Endothelial cell of umbilical vein (primary cell): ENCODE measurements around the gene BMP8A. TPM values are rescaled to one million over a fixed set of nuclear protein-coding genes. Genes with fewer than 3 reads are reported as not detected.
A peak's percentile ranks its signal among the peaks of the same experiment; 100 is the strongest.

Experiments
- BruUV-seq: library from RNA; stranded (reverse); fragments of 400-500 nt; replicated peaks from 2 replicates; lab custom pipeline; 2021; lab: Mats Ljungman, UMichigan
- CTCF ChIA-PET: fragments of 300-600, 350-600 bp; sonication (Branson Sonifier 250); formaldehyde crosslinking; loops from one replicate; lab custom pipeline; 2021; ENCODE audit warnings: antibody characterized with exemption, inconsistent platforms; lab: Charles Lee
- POLR2A ChIA-PET: fragments of 300-600, 350-600 bp; sonication (Branson Sonifier 250); formaldehyde crosslinking; loops from one replicate; lab custom pipeline; 2021; ENCODE audit warnings: antibody characterized with exemption, inconsistent platforms; lab: Charles Lee
- DNase-seq: peaks from one replicate; pipeline ENCODE4 v3.0.0-alpha.2; 2011; ENCODE audit warnings: low read depth, low spot score
- FAIRE-seq: peaks from 2 replicates; lab custom pipeline; 2011; peaks lifted over from hg19 to GRCh38; lab: Jason Lieb, UNC
- H2AFZ ChIP-seq: 2 replicates; pipeline ENCODE4 v1.6.0; 2012; ENCODE audit warnings: low read depth, low read length, control low read depth, inconsistent platforms
- H3K27ac ChIP-seq: 2 replicates; pipeline ENCODE4 v1.5.1; 2011; ENCODE audit warnings: low read depth, mild to moderate bottlenecking, control low read depth, low read length, moderate library complexity; ENCODE audit not compliant: insufficient read depth
- H3K27me3 ChIP-seq, 2 experiments: 2 replicates each; pipeline versions ENCODE4 v1.6.0 to v1.6.1; 2011; ENCODE audit warnings: low read length in 2 of 2, mixed read lengths in 1 of 2; ENCODE audit not compliant: control insufficient read depth in 2 of 2, insufficient read depth in 2 of 2
- H3K36me3 ChIP-seq, 2 experiments: 2 replicates in 1 of 2; 3 replicates in 1 of 2; pipeline ENCODE4 v1.5.1; 2011; ENCODE audit warnings: low read length in 2 of 2, mild to moderate bottlenecking in 1 of 2, moderate library complexity in 1 of 2; ENCODE audit not compliant: control insufficient read depth in 2 of 2, insufficient read depth in 2 of 2; ENCODE audit errors: extremely low read depth in 1 of 2
- H3K4me1 ChIP-seq: 3 replicates; pipeline ENCODE4 v1.5.1; 2011; ENCODE audit warnings: mild to moderate bottlenecking, low read length; ENCODE audit not compliant: control insufficient read depth, insufficient read depth; ENCODE audit errors: extremely low read depth
- H3K4me2 ChIP-seq: 2 replicates; pipeline ENCODE4 v1.6.1; 2011; ENCODE audit warnings: low read length, control low read depth, mixed read lengths; ENCODE audit not compliant: insufficient read depth
- H3K4me3 ChIP-seq, 3 experiments: fragments of 200-600 bp in 1 of 3; sonication (generic), shearing (Covaris generic) in 1 of 3; replicated peaks in 1 of 3; 2 replicates each; pipeline ENCODE4 v1.5.1; 2011 to 2016; ENCODE audit warnings: control low read depth in 3 of 3, low read length in 3 of 3, mild to moderate bottlenecking in 2 of 3, inconsistent platforms in 1 of 3, low read depth in 1 of 3, moderate library complexity in 1 of 3; ENCODE audit not compliant: insufficient read depth in 1 of 3
- H3K79me2 ChIP-seq: 2 replicates; pipeline ENCODE4 v1.6.0; 2012; ENCODE audit warnings: low read length, inconsistent platforms; ENCODE audit not compliant: control insufficient read depth, insufficient read depth
- H3K9ac ChIP-seq: replicated peaks from 2 replicates; pipeline ENCODE3; 2011; ENCODE audit warnings: low read length, control low read depth; ENCODE audit not compliant: insufficient read depth; ENCODE audit errors: extremely low read depth
- H3K9me1 ChIP-seq: replicated peaks from 3 replicates; pipeline ENCODE4 v1.6.0; 2011; ENCODE audit warnings: mild to moderate bottlenecking, low read length; ENCODE audit not compliant: control insufficient read depth, insufficient read depth; ENCODE audit errors: extremely low read depth
- H3K9me3 ChIP-seq: replicated peaks from 2 replicates; pipeline ENCODE4 v1.5.1; 2012; ENCODE audit warnings: low read length, inconsistent platforms; ENCODE audit not compliant: control insufficient read depth, insufficient read depth
- H4K20me1 ChIP-seq: replicated peaks from 2 replicates; pipeline ENCODE3; 2011; ENCODE audit warnings: mild to moderate bottlenecking, low read length; ENCODE audit not compliant: control insufficient read depth, insufficient read depth; ENCODE audit errors: extremely low read depth
- GATA2 ChIP-seq: IDR thresholded peaks from 2 replicates; pipeline ENCODE4 v1.7.0; 2011; ENCODE audit warnings: low read depth, mild to moderate bottlenecking, moderate library complexity, mixed read lengths, low read length; ENCODE audit not compliant: insufficient read length, insufficient read depth
- JUN ChIP-seq: IDR thresholded peaks from 2 replicates; pipeline ENCODE4 v1.6.1; 2011; ENCODE audit warnings: borderline replicate concordance, low read depth; ENCODE audit not compliant: insufficient read length, insufficient read depth
- POLR2A ChIP-seq: IDR thresholded peaks from 2 replicates; pipeline ENCODE4 v1.6.1; 2012; ENCODE audit warnings: low read depth, mild to moderate bottlenecking, control low read depth, low read length
- dilution Hi-C: fragments of 300-500 bp; cut with MboI; formaldehyde crosslinking; loops from one replicate; pipeline ENCODE4 v1.15.0; 2019; ENCODE audit warnings: low sequenced_read_pairs; ENCODE audit not compliant: extremely low pct_ligation_motif_present
- intact Hi-C: fragments of 100-400 bp; cut with micrococcal nuclease; formaldehyde crosslinking; loops from one replicate; pipeline ENCODE4 v1.10.0; 2022
- polyA plus RNA-seq, 4 experiments: library from polyadenylated mRNA; depleted of rRNA in 3 of 4; stranded (reverse) in 3 of 4; unstranded in 1 of 4; fragments of >200 nt; gene quantifications; 2 replicates each; pipeline versions ENCODE4 v1.2.1 to v1.2.3, GENCODE V29; 2011 to 2012; ENCODE audit warnings: missing spikeins in 1 of 4
- small RNA-seq: library from RNA; depleted of rRNA; stranded (forward); fragments of <200 nt; gene quantifications from one replicate; pipeline ENCODE3, GENCODE V24; 2012; ENCODE audit warnings: low replicate concordance, low read depth; ENCODE audit not compliant: insufficient read depth, insufficient read length
- total RNA-seq: library from RNA; stranded (reverse); gene quantifications from 2 replicates; pipeline ENCODE4 v1.2.3, GENCODE V29; 2021
- TF ChIP-seq, protein P1 (sequence below): IDR thresholded peaks from 2 replicates; pipeline ENCODE4 v1.6.1; 2011; ENCODE audit not compliant: insufficient read depth, insufficient read length

The BMP8A gene
- total and polyA plus RNA-seq, 2 donors (not counting 3 experiments of a cell fraction or from before 2014, with no cell fraction given): 0.25 to 0.44 TPM

DNA sequence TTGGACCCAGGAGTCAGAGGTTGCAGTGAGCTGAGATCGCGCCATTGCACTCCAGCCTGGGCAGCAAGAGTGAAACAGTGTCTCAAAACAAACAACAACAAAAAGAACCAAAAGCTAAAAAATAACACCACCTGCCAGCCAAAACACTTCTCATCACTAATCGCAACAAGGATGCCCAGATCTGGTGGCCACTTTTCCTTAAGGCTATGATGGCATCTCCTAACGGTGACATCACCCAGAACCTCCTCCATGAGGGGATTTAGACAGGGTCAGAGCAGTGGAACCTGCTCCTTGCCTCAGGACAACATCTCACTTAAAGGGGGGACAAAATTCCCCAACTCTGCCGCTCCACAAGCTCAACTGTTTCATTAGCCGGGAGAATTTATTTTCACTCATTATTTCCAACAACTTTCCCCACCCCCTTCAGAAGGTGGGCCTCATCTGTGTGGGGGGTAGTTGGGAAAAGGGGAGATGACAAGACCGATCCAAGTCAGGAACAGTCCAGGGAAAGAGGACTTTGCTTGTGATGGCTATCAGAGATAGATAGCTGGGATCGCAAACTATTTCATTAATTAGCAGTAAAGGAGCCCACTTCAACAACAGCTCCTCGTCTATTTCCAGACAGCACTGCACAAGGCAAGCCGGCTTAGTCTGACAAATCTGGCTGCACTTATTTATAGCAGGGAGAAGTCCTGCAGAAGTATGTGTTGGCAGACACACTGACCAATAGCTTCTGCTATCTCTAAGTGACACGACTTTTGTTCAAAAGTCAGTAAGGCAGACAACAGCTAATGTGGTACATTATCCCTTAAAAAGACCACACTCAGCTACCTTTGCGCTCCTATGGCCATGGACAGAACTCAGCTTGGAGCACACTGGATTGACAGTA, 82.5 kb downstream of the BMP8A start:
- H3K4me2 ChIP-seq: peak overlapping the region; percentile 77
- no TSS peak for BruUV-seq
- peaks cover 7% of the 10 kb centered on the region for H4K20me1 ChIP-seq
- dilution Hi-C loops (no loop called here), intact Hi-C loops (loop anchor here (10.0 kb wide), 1 partner anchor 709 kb away; no protein-coding TSS in a partner anchor)
- no peaks in the 10 kb centered on the region for H3K9me1 ChIP-seq
- CTCF ChIA-PET: interaction anchor here (1.1 to 3.2 kb wide), 3 partner anchors 18 to 36 kb away, joined by 3 to 12 read pairs (median 4); no protein-coding TSS in a partner anchor
- TF ChIP-seq JUN: no peak
- TF ChIP-seq POLR2A: no peak
- TF ChIP-seq GATA2: no peak
- H3K4me3 ChIP-seq: peak overlapping the region; percentile 5 to 94 (median 80)
- H3K36me3 ChIP-seq: peaks cover 31 to 32% of the 10 kb centered on the region in 2 experiments
- H3K4me1 ChIP-seq: peaks cover 27% of the 10 kb centered on the region
- FAIRE-seq: peak; percentile 67
- H3K27ac ChIP-seq: no peak overlapping the region
- no peaks in the 10 kb centered on the region for H3K27me3 ChIP-seq
- peak; percentile 21 for DNase-seq
- H3K9me3 ChIP-seq: no peaks in the 10 kb centered on the region
- no peak overlapping the region for H2AFZ ChIP-seq
- H3K79me2 ChIP-seq: peaks cover 73% of the 10 kb centered on the region
- POLR2A ChIA-PET: interaction anchor here (0.9 to 1.2 kb wide), 3 partner anchors 10 to 161 kb away, joined by 3 to 4 read pairs (median 3); no protein-coding TSS in a partner anchor
- peak overlapping the region; percentile 24 for H3K9ac ChIP-seq

DNA sequence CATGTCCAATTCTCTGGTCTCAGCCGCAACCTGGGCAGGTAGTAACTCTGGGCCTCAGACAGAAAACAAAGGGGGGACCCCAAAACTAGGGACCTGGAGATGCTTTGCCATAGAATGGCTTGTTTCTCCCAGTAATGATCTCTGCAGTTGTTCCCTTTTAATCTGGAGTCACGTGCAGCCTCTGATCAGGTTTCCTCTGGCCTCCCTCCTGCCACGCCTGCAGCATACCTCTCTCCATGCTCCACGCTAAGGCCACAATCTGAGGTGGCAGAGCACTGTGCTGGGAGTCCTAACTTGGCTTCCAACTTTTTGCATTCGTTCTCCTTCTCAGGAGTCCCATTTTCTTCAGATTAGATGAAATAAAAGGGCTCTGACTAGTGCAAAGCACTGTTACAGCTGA, 83.2 kb downstream of the BMP8A start:
- ChIA-PET CTCF (interaction anchor here (1.1 to 3.2 kb wide), 4 partner anchors 19 to 476 kb away, joined by 3 to 12 read pairs (median 4); no protein-coding TSS in a partner anchor), POLR2A (interaction anchor here (0.9 to 1.2 kb wide), 3 partner anchors 9 to 162 kb away, joined by 3 to 4 read pairs (median 3); no protein-coding TSS in a partner anchor)
- H2AFZ ChIP-seq: no peak overlapping the region
- H3K36me3 ChIP-seq: peaks cover 24 to 25% of the 10 kb centered on the region in 2 experiments
- H3K27me3 ChIP-seq: no peaks in the 10 kb centered on the region
- no peaks in the 10 kb centered on the region for H3K9me1 ChIP-seq
- H4K20me1 ChIP-seq: peaks cover 7% of the 10 kb centered on the region
- no peak for FAIRE-seq
- H3K9me3 ChIP-seq: no peaks in the 10 kb centered on the region
- peaks cover 27% of the 10 kb centered on the region for H3K4me1 ChIP-seq
- no peak overlapping the region for H3K27ac ChIP-seq
- peaks cover 67% of the 10 kb centered on the region for H3K79me2 ChIP-seq
- dilution Hi-C loops: no loop called here
- intact Hi-C loops: loop anchor here (5.0 to 10.0 kb wide), 2 partner anchors 582 to 710 kb away; partner anchors contain the start of gene AKIRIN1
- TF ChIP-seq, protein P1, sequence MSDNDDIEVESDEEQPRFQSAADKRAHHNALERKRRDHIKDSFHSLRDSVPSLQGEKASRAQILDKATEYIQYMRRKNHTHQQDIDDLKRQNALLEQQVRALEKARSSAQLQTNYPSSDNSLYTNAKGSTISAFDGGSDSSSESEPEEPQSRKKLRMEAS: peak; percentile 35
- TF ChIP-seq GATA2: no peak
- peak overlapping the region; percentile 83 for H3K9ac ChIP-seq
- peak overlapping the region; percentile 5 to 94 (median 80) for H3K4me3 ChIP-seq
- BruUV-seq: no TSS peak
- no peak for DNase-seq
- peak overlapping the region; percentile 77 for H3K4me2 ChIP-seq

Small RNA genes lying within 50 kb of the gene (small RNA-seq; reads per million reads assigned to genes)
- 5.9 reads per million, percentile 44 among the genes with 10 or more reads in this experiment for gene SNORA55

Other genes with a start within 250 kb of the BMP8A start
- gene PABPC4, start 85.2 kb downstream of the BMP8A start, total RNA-seq: 282 and 302 TPM in 2 replicates
- gene PABPC4, start 85.2 kb downstream of the BMP8A start, polyA plus RNA-seq: 102 and 114 TPM in 2 replicates
- gene HEYL, start 148.0 kb downstream of the BMP8A start, total RNA-seq: not detected in 2 replicates
- not detected in 2 replicates for gene HEYL, start 148.0 kb downstream of the BMP8A start, polyA plus RNA-seq
- not detected in 2 replicates for gene NT5C1A, start 180.5 kb downstream of the BMP8A start, total RNA-seq
- gene NT5C1A, start 180.5 kb downstream of the BMP8A start, polyA plus RNA-seq: not detected in 2 replicates
- not detected in 2 replicates for gene HPCAL4, start 199.8 kb downstream of the BMP8A start, total RNA-seq
- gene HPCAL4, start 199.8 kb downstream of the BMP8A start, polyA plus RNA-seq: not detected in 2 replicates
- 42.6 and 44.4 TPM in 2 replicates for gene PPIE, start 247.2 kb downstream of the BMP8A start, total RNA-seq
- 55.7 and 74.9 TPM in 2 replicates for gene PPIE, start 247.2 kb downstream of the BMP8A start, polyA plus RNA-seq